SK-N-SH treated with all-trans-retinoic acid at 6 μM for 48 hours (cell line): ENCODE data around the gene WDR76.
"Not testable (repeated sequence)": the region's sequence is repeated elsewhere in the genome, so short reads cannot be mapped to it uniquely, and the experiment has no call there.

ENCODE experiments used
- ATAC-seq: fragments of 200-7000 bp; cut with Tn5 transposase; 3 replicates; pipeline ENCODE4 v1.9.1; 2020; ENCODE audit warnings: mild to moderate bottlenecking, moderate library complexity
- ARNTL ChIP-seq: fragments of 450-650 bp; formaldehyde crosslinking; IDR thresholded peaks from 2 replicates; pipeline ENCODE4 v1.5.0; 2020; ENCODE audit warnings: low read depth, mild to moderate bottlenecking, moderate library complexity, borderline replicate concordance
- BACH2 ChIP-seq: fragments of 250-450 bp; sonication (Bioruptor Pico); IDR thresholded peaks from 2 replicates; pipeline ENCODE4 v1.9.0; 2021; ENCODE audit warnings: mild to moderate bottlenecking, borderline replicate concordance
- CSDC2 ChIP-seq: fragments of 250-450 bp; sonication (Bioruptor Pico); IDR thresholded peaks from 2 replicates; pipeline ENCODE4 v1.5.0; 2020; ENCODE audit warnings: mild to moderate bottlenecking, moderate library complexity
- ESRRG ChIP-seq: fragments of 250-450 bp; sonication (Bioruptor Pico); IDR thresholded peaks from 2 replicates; pipeline ENCODE4 v1.6.1; 2021; ENCODE audit warnings: mild to moderate bottlenecking
- GLIS3 ChIP-seq: fragments of 250-450 bp; sonication (Bioruptor Pico); IDR thresholded peaks from 2 replicates; pipeline ENCODE4 v1.5.0; 2020; ENCODE audit warnings: mild to moderate bottlenecking, moderate library complexity
- ISL1 ChIP-seq: fragments of 250-450 bp; sonication (Bioruptor Pico); IDR thresholded peaks from 2 replicates; pipeline ENCODE4 v2.1.2; 2022; ENCODE audit warnings: mild to moderate bottlenecking, moderate library complexity
- RARB ChIP-seq: fragments of 250-450 bp; sonication (Bioruptor Pico); IDR thresholded peaks from 2 replicates; pipeline ENCODE4 v1.8.0; 2021; ENCODE audit warnings: mild to moderate bottlenecking, moderate library complexity
- SNAI2 ChIP-seq: fragments of 250-450 bp; sonication (Bioruptor Pico); IDR thresholded peaks from 2 replicates; pipeline ENCODE4 v1.5.0; 2020; ENCODE audit warnings: mild to moderate bottlenecking, moderate library complexity
- TCF4 ChIP-seq: fragments of 250-450 bp; sonication (Bioruptor Pico); IDR thresholded peaks from 2 replicates; pipeline ENCODE4 v1.8.0; 2021; ENCODE audit warnings: mild to moderate bottlenecking, moderate library complexity, borderline replicate concordance
- TOX ChIP-seq: fragments of 250-450 bp; sonication (Bioruptor Pico); IDR thresholded peaks from 2 replicates; pipeline ENCODE4 v1.8.0; 2021; ENCODE audit warnings: mild to moderate bottlenecking, moderate library complexity, borderline replicate concordance
- ZC3H10 ChIP-seq: fragments of 250-450 bp; sonication (Bioruptor Pico); IDR thresholded peaks from 2 replicates; pipeline ENCODE4 v1.5.1; 2021; ENCODE audit warnings: mild to moderate bottlenecking, moderate library complexity
- ZFP3 ChIP-seq: fragments of 250-450 bp; sonication (Bioruptor Pico); IDR thresholded peaks from 2 replicates; pipeline ENCODE4 v1.5.0; 2020; ENCODE audit warnings: mild to moderate bottlenecking, moderate library complexity
- ZFP30 ChIP-seq: fragments of 450-650 bp; formaldehyde crosslinking; IDR thresholded peaks from 2 replicates; pipeline ENCODE4 v1.5.0; 2022; ENCODE audit warnings: mild to moderate bottlenecking, moderate library complexity
- ZNF565 ChIP-seq: fragments of 450-650 bp; formaldehyde crosslinking; conservative IDR thresholded peaks from 2 replicates; pipeline ENCODE4 v1.5.0; 2020; ENCODE audit warnings: low read depth, mild to moderate bottlenecking, moderate library complexity
- ZNF70 ChIP-seq: fragments of 450-650 bp; formaldehyde crosslinking; IDR thresholded peaks from 2 replicates; pipeline ENCODE4 v1.5.0; 2020; ENCODE audit warnings: mild to moderate bottlenecking, moderate library complexity
- ZNF8 ChIP-seq: fragments of 450-650 bp; formaldehyde crosslinking; IDR thresholded peaks from 2 replicates; pipeline ENCODE4 v1.5.0; 2020; ENCODE audit warnings: mild to moderate bottlenecking, moderate library complexity
- TF ChIP-seq, protein P1 (sequence below): fragments of 250-450 bp; sonication (Bioruptor Pico); IDR thresholded peaks from 2 replicates; pipeline ENCODE4 v1.8.0; 2021; ENCODE audit warnings: low read depth, mild to moderate bottlenecking, moderate library complexity, borderline replicate concordance
- TF ChIP-seq, protein P2 (sequence below): fragments of 250-450 bp; sonication (Bioruptor Pico); IDR thresholded peaks from 2 replicates; pipeline ENCODE4 v1.5.1; 2020; ENCODE audit warnings: low read depth, mild to moderate bottlenecking, moderate library complexity
- TF ChIP-seq, protein P3 (sequence below): fragments of 250-450 bp; sonication (Bioruptor Pico); IDR thresholded peaks from 2 replicates; pipeline ENCODE4 v1.5.1; 2021; ENCODE audit warnings: mild to moderate bottlenecking, moderate library complexity
- TF ChIP-seq, protein P4 (sequence below): fragments of 250-450 bp; sonication (Bioruptor Pico); IDR thresholded peaks from 2 replicates; pipeline ENCODE4 v1.8.0; 2020; ENCODE audit warnings: mild to moderate bottlenecking, moderate library complexity, borderline replicate concordance
- TF ChIP-seq, protein P5 (sequence below): fragments of 250-450 bp; sonication (Bioruptor Pico); IDR thresholded peaks from 2 replicates; pipeline ENCODE4 v1.5.0; 2020; ENCODE audit warnings: mild to moderate bottlenecking, moderate library complexity

The WDR76 gene

DNA sequence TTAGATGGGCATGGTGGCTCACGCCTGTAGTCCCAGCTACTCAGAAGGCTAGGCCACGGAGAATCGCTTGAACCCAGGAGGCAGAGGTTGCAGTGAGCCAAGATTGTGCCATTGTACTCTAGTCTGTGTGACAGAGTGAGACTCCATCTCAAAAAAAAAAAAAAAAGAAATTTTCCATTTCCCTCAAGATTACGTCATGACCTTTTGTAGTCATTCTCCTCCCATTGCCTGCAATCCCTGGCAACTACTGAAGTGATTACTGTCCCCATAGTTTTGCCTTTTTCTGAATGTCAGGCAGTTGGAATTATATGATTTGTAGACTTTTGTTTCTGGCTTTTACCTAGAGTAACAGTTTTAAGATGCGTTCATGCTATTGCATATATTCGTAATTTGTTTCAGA is 28.0 kb downstream of the WDR76 start:
- TF ChIP-seq GLIS3 (CRISPR knock-in tag) (no peak), ISL1 (no peak), ZNF8 (CRISPR knock-in tag) (no peak), BACH2 (CRISPR knock-in tag) (no peak), TCF4 (CRISPR knock-in tag) (no peak), ESRRG (CRISPR knock-in tag) (no peak), ZFP30 (CRISPR knock-in tag) (no peak), RARB (no peak), ZNF565 (CRISPR knock-in tag) (no peak), TOX (CRISPR knock-in tag) (no peak), ZNF70 (CRISPR knock-in tag) (no peak)
- TF ChIP-seq, protein P1, sequence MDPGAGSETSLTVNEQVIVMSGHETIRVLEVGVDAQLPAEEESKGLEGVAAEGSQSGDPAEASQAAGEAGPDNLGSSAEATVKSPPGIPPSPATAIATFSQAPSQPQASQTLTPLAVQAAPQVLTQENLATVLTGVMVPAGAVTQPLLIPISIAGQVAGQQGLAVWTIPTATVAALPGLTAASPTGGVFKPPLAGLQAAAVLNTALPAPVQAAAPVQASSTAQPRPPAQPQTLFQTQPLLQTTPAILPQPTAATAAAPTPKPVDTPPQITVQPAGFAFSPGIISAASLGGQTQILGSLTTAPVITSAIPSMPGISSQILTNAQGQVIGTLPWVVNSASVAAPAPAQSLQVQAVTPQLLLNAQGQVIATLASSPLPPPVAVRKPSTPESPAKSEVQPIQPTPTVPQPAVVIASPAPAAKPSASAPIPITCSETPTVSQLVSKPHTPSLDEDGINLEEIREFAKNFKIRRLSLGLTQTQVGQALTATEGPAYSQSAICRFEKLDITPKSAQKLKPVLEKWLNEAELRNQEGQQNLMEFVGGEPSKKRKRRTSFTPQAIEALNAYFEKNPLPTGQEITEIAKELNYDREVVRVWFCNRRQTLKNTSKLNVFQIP (CRISPR knock-in tag): no peak
- TF ChIP-seq, protein P2, sequence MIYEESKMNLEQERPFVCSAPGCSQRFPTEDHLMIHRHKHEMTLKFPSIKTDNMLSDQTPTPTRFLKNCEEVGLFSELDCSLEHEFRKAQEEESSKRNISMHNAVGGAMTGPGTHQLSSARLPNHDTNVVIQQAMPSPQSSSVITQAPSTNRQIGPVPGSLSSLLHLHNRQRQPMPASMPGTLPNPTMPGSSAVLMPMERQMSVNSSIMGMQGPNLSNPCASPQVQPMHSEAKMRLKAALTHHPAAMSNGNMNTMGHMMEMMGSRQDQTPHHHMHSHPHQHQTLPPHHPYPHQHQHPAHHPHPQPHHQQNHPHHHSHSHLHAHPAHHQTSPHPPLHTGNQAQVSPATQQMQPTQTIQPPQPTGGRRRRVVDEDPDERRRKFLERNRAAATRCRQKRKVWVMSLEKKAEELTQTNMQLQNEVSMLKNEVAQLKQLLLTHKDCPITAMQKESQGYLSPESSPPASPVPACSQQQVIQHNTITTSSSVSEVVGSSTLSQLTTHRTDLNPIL: no peak
- TF ChIP-seq, protein P3, sequence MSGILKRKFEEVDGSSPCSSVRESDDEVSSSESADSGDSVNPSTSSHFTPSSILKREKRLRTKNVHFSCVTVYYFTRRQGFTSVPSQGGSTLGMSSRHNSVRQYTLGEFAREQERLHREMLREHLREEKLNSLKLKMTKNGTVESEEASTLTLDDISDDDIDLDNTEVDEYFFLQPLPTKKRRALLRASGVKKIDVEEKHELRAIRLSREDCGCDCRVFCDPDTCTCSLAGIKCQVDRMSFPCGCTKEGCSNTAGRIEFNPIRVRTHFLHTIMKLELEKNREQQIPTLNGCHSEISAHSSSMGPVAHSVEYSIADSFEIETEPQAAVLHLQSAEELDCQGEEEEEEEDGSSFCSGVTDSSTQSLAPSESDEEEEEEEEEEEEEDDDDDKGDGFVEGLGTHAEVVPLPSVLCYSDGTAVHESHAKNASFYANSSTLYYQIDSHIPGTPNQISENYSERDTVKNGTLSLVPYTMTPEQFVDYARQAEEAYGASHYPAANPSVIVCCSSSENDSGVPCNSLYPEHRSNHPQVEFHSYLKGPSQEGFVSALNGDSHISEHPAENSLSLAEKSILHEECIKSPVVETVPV (CRISPR knock-in tag): no peak
- no peak for ATAC-seq

DNA sequence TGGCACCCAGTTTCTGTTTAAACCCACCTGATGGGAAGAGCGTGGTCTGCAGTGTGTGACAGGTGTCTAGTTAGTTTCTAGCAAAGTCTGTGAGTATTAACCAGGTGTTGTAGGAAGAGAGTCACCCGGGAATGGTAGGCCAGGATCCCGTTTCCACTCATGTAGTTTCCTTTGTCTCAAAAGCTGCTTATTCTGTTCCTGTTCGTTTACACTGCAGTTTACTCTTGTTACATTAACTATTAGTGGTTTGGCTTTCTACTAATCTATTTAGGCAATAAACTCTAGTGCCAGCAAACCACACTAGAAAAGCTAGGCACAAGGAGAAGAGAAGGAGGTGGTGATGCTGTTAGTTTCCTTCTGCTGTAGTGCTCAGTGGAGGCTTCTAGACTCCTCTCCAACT is 32.7 kb downstream of the WDR76 start:
- no peak for ATAC-seq
- no peak for TF ChIP-seq CSDC2
- TF ChIP-seq ZFP3: no peak
- no peak for TF ChIP-seq ARNTL (CRISPR knock-in tag)
- TF ChIP-seq ZNF565 (CRISPR knock-in tag): no peak
- TF ChIP-seq, protein P2: no peak
- no peak for TF ChIP-seq ZFP30 (CRISPR knock-in tag)

DNA sequence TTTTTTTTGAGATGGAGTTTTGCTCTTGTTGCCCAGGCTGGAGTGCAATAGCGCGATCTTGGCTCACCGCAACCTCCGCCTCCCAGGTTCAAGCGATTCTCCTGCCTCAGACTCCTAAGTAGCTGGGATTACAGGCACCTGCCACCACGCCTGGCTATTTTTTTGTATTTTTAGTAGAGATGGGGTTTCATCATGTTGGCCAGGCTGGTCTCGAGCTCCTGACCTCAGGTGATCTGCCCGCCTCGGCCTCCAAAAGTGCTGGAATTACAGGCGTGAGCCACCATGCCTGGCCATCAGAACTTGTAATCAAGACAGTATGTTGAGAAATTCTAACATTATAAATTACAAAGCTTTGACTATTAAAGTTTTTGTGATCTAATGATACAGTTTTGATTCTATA is 39.8 kb downstream of the WDR76 start:
- ATAC-seq: not testable (repeated sequence)

DNA sequence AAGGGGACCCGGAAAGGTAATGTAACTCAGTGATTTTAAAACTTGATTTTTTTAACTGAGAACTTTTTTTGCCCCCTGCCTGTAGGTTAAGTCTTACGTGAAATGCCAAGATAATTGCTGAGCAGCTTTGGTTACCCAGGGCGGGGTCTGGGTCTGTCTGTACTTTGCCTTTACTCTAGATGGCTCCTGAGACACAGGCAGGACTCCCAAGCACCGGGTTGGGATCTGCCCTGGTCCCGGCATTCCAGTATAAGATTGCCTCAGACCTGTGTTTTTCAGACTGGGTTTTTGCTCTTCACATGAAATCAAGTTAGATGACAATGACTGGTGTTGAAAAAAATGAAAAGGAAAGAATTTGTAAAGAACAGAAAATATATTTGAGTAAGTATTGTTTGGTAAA is 40.3 kb downstream of the WDR76 start:
- TF ChIP-seq ZNF70 (CRISPR knock-in tag) (no peak), SNAI2 (CRISPR knock-in tag) (no peak), ZNF8 (CRISPR knock-in tag) (no peak), ESRRG (CRISPR knock-in tag) (no peak), GLIS3 (CRISPR knock-in tag) (no peak), ZC3H10 (no peak), CSDC2 (no peak), ZFP3 (no peak), ZFP30 (CRISPR knock-in tag) (no peak)
- TF ChIP-seq, protein P4, sequence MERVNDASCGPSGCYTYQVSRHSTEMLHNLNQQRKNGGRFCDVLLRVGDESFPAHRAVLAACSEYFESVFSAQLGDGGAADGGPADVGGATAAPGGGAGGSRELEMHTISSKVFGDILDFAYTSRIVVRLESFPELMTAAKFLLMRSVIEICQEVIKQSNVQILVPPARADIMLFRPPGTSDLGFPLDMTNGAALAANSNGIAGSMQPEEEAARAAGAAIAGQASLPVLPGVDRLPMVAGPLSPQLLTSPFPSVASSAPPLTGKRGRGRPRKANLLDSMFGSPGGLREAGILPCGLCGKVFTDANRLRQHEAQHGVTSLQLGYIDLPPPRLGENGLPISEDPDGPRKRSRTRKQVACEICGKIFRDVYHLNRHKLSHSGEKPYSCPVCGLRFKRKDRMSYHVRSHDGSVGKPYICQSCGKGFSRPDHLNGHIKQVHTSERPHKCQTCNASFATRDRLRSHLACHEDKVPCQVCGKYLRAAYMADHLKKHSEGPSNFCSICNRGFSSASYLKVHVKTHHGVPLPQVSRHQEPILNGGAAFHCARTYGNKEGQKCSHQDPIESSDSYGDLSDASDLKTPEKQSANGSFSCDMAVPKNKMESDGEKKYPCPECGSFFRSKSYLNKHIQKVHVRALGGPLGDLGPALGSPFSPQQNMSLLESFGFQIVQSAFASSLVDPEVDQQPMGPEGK (CRISPR knock-in tag): no peak
- no peak for ATAC-seq

DNA sequence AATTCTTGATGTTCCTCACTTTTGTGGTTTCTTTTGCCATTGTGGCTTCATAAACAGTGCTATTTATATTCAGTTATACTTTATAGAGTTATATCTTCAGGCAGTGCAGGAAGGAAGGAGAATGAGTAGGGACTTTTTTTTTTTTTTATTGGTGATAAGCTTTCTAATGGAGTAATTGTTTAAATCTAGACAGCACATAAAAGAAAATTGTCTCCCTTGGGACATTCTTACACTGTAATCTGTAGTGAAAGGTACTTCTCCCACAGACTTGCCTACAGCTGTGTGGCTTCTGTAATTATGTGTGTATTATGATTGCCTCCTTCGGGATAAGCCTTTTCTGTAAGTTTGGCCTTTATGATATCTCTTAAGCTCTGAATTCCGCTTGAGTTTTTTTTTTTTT is 41.6 kb downstream of the WDR76 start:
- no peak for ATAC-seq
- TF ChIP-seq, protein P2: no peak
- TF ChIP-seq BACH2 (CRISPR knock-in tag) (no peak), ZNF8 (CRISPR knock-in tag) (no peak), SNAI2 (CRISPR knock-in tag) (no peak), ZFP3 (no peak), TCF4 (CRISPR knock-in tag) (no peak), ZC3H10 (no peak), ISL1 (no peak)
- TF ChIP-seq, protein P5, sequence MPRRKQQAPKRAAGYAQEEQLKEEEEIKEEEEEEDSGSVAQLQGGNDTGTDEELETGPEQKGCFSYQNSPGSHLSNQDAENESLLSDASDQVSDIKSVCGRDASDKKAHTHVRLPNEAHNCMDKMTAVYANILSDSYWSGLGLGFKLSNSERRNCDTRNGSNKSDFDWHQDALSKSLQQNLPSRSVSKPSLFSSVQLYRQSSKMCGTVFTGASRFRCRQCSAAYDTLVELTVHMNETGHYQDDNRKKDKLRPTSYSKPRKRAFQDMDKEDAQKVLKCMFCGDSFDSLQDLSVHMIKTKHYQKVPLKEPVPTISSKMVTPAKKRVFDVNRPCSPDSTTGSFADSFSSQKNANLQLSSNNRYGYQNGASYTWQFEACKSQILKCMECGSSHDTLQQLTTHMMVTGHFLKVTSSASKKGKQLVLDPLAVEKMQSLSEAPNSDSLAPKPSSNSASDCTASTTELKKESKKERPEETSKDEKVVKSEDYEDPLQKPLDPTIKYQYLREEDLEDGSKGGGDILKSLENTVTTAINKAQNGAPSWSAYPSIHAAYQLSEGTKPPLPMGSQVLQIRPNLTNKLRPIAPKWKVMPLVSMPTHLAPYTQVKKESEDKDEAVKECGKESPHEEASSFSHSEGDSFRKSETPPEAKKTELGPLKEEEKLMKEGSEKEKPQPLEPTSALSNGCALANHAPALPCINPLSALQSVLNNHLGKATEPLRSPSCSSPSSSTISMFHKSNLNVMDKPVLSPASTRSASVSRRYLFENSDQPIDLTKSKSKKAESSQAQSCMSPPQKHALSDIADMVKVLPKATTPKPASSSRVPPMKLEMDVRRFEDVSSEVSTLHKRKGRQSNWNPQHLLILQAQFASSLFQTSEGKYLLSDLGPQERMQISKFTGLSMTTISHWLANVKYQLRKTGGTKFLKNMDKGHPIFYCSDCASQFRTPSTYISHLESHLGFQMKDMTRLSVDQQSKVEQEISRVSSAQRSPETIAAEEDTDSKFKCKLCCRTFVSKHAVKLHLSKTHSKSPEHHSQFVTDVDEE: no peak
- TF ChIP-seq, protein P1 (CRISPR knock-in tag): no peak
